A673 (cell line): ENCODE measurements around the gene ZSWIM6. TPM values are rescaled to one million over a fixed set of nuclear protein-coding genes. Genes with fewer than 3 reads are reported as not detected.

Experiments
- BruUV-seq: library from RNA; stranded (reverse); fragments of 400-500 nt; replicated peaks from 2 replicates; lab custom pipeline; 2021; lab: Mats Ljungman, UMichigan
- CTCF ChIA-PET: fragments of 300-600 bp; sonication (Branson Sonifier 250); formaldehyde crosslinking; loops from one replicate; lab custom pipeline; 2022; ENCODE audit warnings: antibody characterized with exemption; lab: Charles Lee
- POLR2A ChIA-PET: fragments of 300-600 bp; sonication (Branson Sonifier 250); formaldehyde crosslinking; loops from one replicate; lab custom pipeline; 2022; ENCODE audit warnings: antibody characterized with exemption; ENCODE audit not compliant: low non-redundant PET; lab: Charles Lee
- DNase-seq: peaks from one replicate; pipeline ENCODE4 v3.0.0-alpha.2; 2015; ENCODE audit warnings: low spot score
- H3K27ac ChIP-seq: fragments of 200-600 bp; sonication (generic); 2 replicates; pipeline ENCODE4 v1.5.1; 2016; ENCODE audit warnings: mixed run types, low read depth, mild to moderate bottlenecking, mixed read lengths, antibody characterized with exemption, low read length; ENCODE audit not compliant: poor library complexity, severe bottlenecking
- H3K27me3 ChIP-seq: fragments of 200-600 bp; sonication (generic); replicated peaks from 2 replicates; pipeline ENCODE4 v1.6.1; 2017; ENCODE audit warnings: mixed run types, low read depth, mild to moderate bottlenecking, mixed read lengths, antibody characterized with exemption, low read length; ENCODE audit not compliant: insufficient read depth, poor library complexity
- H3K36me3 ChIP-seq: fragments of 200-600 bp; sonication (generic); 2 replicates; pipeline ENCODE4 v1.6.1; 2016; ENCODE audit warnings: mixed run types, mild to moderate bottlenecking, mixed read lengths, antibody characterized with exemption, low read length; ENCODE audit not compliant: insufficient read depth, poor library complexity, severe bottlenecking
- H3K4me1 ChIP-seq: fragments of 200-600 bp; sonication (generic); 2 replicates; pipeline ENCODE4 v1.6.1; 2017; ENCODE audit warnings: mixed run types, mild to moderate bottlenecking, mixed read lengths, antibody characterized with exemption, low read length; ENCODE audit not compliant: insufficient read depth, poor library complexity, severe bottlenecking
- H3K4me3 ChIP-seq: fragments of 200-600 bp; sonication (generic); 2 replicates; pipeline ENCODE4 v1.5.1; 2016; ENCODE audit warnings: low read depth, mixed run types, mild to moderate bottlenecking, mixed read lengths, low read length; ENCODE audit not compliant: poor library complexity, severe bottlenecking
- H3K9me3 ChIP-seq: fragments of 200-600 bp; sonication (generic); 2 replicates; pipeline ENCODE4 v1.6.1; 2016; ENCODE audit warnings: mixed run types, low read depth, mild to moderate bottlenecking, mixed read lengths, antibody characterized with exemption, low read length; ENCODE audit not compliant: poor library complexity, severe bottlenecking
- CTCF ChIP-seq: fragments of 300-800, 200-600 bp; sonication (generic); conservative IDR thresholded peaks from 2 replicates; pipeline ENCODE4 v1.5.1; 2017; ENCODE audit warnings: low read depth, mild to moderate bottlenecking, antibody characterized with exemption, low read length, moderate library complexity, mixed read lengths
- EZH2 ChIP-seq: fragments of 200-600 bp; sonication (generic); IDR thresholded peaks from 2 replicates; pipeline ENCODE4 v1.6.1; 2017; ENCODE audit warnings: borderline replicate concordance, low read depth, mild to moderate bottlenecking, mixed read lengths, antibody characterized with exemption, low read length; ENCODE audit not compliant: poor library complexity, severe bottlenecking
- intact Hi-C: fragments of 100-400 bp; cut with micrococcal nuclease; formaldehyde crosslinking; loops from one replicate; pipeline ENCODE4 v1.10.0; 2022; ENCODE audit not compliant: unreplicated experiment
- total RNA-seq: library from RNA; stranded (reverse); gene quantifications from 2 replicates; pipeline ENCODE4 v1.2.3, GENCODE V29; 2021

Gene ZSWIM6
- total RNA-seq, 1 experiment from 2014 or later = 47.3 TPM

GRCh38 chr5:61516946-61517345 is 184.9 kb downstream of the ZSWIM6 start:
- no peak overlapping the region for H3K27ac ChIP-seq
- H3K27me3 ChIP-seq = no peaks in the 10 kb centered on the region
- ChIA-PET CTCF (no interaction called here), POLR2A (no interaction called here)
- BruUV-seq = no TSS peak
- peaks cover 11% of the 10 kb centered on the region for H3K9me3 ChIP-seq
- H3K36me3 ChIP-seq = peaks cover 18% of the 10 kb centered on the region
- intact Hi-C loops = no loop called here
- H3K4me3 ChIP-seq = no peak overlapping the region
- no peaks in the 10 kb centered on the region for H3K4me1 ChIP-seq
- TF ChIP-seq EZH2 = no peak
- no peak for TF ChIP-seq CTCF
- DNase-seq = no peak

GRCh38 chr5:61519728-61520277 is 187.7 kb downstream of the ZSWIM6 start:
- TF ChIP-seq CTCF (no peak), EZH2 (no peak)
- CTCF ChIA-PET = no interaction called here
- Histone ChIP-seq H3K27ac (no peak overlapping the region), H3K36me3 (peaks cover 17% of the 10 kb centered on the region), H3K27me3 (no peaks in the 10 kb centered on the region), H3K9me3 (peaks cover 11% of the 10 kb centered on the region), H3K4me3 (no peak overlapping the region), H3K4me1 (no peaks in the 10 kb centered on the region)
- POLR2A ChIA-PET = no interaction called here
- no peak for DNase-seq
- no TSS peak for BruUV-seq
- intact Hi-C loops = no loop called here

- no TSS peak for BruUV-seq
- H3K9me3 ChIP-seq = no peaks in the 10 kb centered on the region
- ChIA-PET POLR2A (no interaction called here), CTCF (no interaction called here)
- peaks cover 16% of the 10 kb centered on the region for H3K36me3 ChIP-seq
- no peak overlapping the region for H3K27ac ChIP-seq
- DNase-seq = no peak
- intact Hi-C loops = no loop called here
- no peak overlapping the region for H3K4me3 ChIP-seq
- no peak for TF ChIP-seq CTCF
- H3K4me1 ChIP-seq = no peaks in the 10 kb centered on the region
- no peaks in the 10 kb centered on the region for H3K27me3 ChIP-seq
Measured at GRCh38 chr5:61523073-61523472, 191.0 kb downstream of the ZSWIM6 start.
